ENCODE results near the gene RIMKLB. TPM values are rescaled to one million over a fixed set of nuclear protein-coding genes. Genes with fewer than 3 reads are reported as not detected.
A peak's percentile ranks its signal among the peaks of the same experiment; 100 is the strongest.

The RIMKLB gene
- total RNA-seq, 1 experiment from 2014 or later = 0.39 TPM

GRCh38 chr12:8780389-8780788 is 82.6 kb downstream of the RIMKLB start:
- no peaks in the 10 kb centered on the region for H4K20me1 ChIP-seq (ENCODE audit: insufficient read depth)
- H3K9me3 ChIP-seq (ENCODE audit: control insufficient read depth in 1 of 2, insufficient read depth in 1 of 2, low read depth in 1 of 2, low read length in 2 of 2) = no peaks in the 10 kb centered on the region
- H3K27me3 ChIP-seq (ENCODE audit: insufficient read depth, low read length) = 0 out of 2 replicates have a peak, but pooled peaks cover 13% of the 10 kb centered on the region
- H3K9me2 ChIP-seq (ENCODE audit: insufficient read depth) = no peaks in the 10 kb centered on the region
- intact Hi-C loops (cut with micrococcal nuclease) = loop anchor here (1.0 to 5.0 kb wide), 2 partner anchors 110 to 257 kb away; no protein-coding TSS in a partner anchor
- H3K9ac ChIP-seq (ENCODE audit: low read length) = no peak overlapping the region
- CTCF ChIA-PET = interaction anchor here (1.0 to 3.0 kb wide), 3 partner anchors 9 to 110 kb away, joined by 3 to 13 read pairs (median 8); no protein-coding TSS in a partner anchor
- no peaks in the 10 kb centered on the region for H3K36me3 ChIP-seq (ENCODE audit: control insufficient read depth in 1 of 2, insufficient read depth in 2 of 2, low read length in 2 of 2)
- ATAC-seq (peak; percentile 88), DNase-seq (ENCODE audit: low read depth, low spot score) (peak; percentile 18)
- no TSS peak for BruUV-seq (replicated peaks)
- no peak overlapping the region for H3K4me2 ChIP-seq (ENCODE audit: low read length)
- H2AFZ ChIP-seq (ENCODE audit: low read depth, low read length, poor library complexity, severe bottlenecking) = peak overlapping the region; percentile 16
- H3K4me1 ChIP-seq (ENCODE audit: control insufficient read depth in 1 of 2, insufficient read depth in 2 of 2, low read length in 2 of 2) = no peaks in the 10 kb centered on the region
- RAD21 ChIA-PET (ENCODE audit: low non-redundant PET in 1 of 2, low total read pairs in 2 of 2, uncharacterized antibody in 2 of 2, unreplicated experiment in 2 of 2) = no interaction called here
- H3K27ac ChIP-seq (ENCODE audit: low read depth, low read length) = no peak overlapping the region
- H3K4me3 ChIP-seq (replicated peaks in 1 of 2; ENCODE audit: low read depth in 1 of 2, low read length in 2 of 2) = no peak overlapping the region
- POLR2A ChIA-PET = no interaction called here
- TF ChIP-seq RAD21 (IDR thresholded peaks at IDR 0.05; ENCODE audit: low read depth) (peak; percentile 58), EGR1 (IDR thresholded peaks at IDR 0.05; ENCODE audit: low read depth) (no peak), YY1 (IDR thresholded peaks at IDR 0.05; ENCODE audit: extremely low read depth, insufficient replicate concordance, low read depth, low read length) (no peak), CTCF (IDR thresholded peaks at IDR 0.05 in 2 of 3, conservative IDR thresholded peaks at IDR 0.05 in 1 of 3; ENCODE audit: borderline replicate concordance in 1 of 3, insufficient read depth in 1 of 3, low read depth in 2 of 3, low read length in 2 of 3) (peak; percentile 27 to 49 (median 43); a peak in 5 of 6 replicates), CBX3 (IDR thresholded peaks at IDR 0.05; ENCODE audit: low read depth) (no peak), SP1 (IDR thresholded peaks at IDR 0.05; ENCODE audit: low read depth) (no peak)
- no peaks in the 10 kb centered on the region for H3K79me2 ChIP-seq (ENCODE audit: insufficient read depth, low read length)

Measured in HCT116 (cell line).